Left lobe of liver (tissue), 2 donors: ENCODE data around the gene ZNF773. TPM values are rescaled to one million over a fixed set of nuclear protein-coding genes. Genes with fewer than 3 reads are reported as not detected.

Source experiments
- ATAC-seq: fragments of 200-7000 bp; cut with Tn5 transposase; one replicate; pipeline ENCODE4 v1.9.1; 2020; ENCODE audit warnings: mild to moderate bottlenecking, moderate library complexity
- DNase-seq: peaks from one replicate; pipeline ENCODE4 v3.0.0-alpha.2; 2020; ENCODE audit warnings: low spot score
- total RNA-seq: library from RNA; stranded (reverse); gene quantifications from one replicate; pipeline ENCODE4 v1.2.1, GENCODE V29; 2021
- donor health status: DM: no; HTN: no; CAD: no; lungs with moderate emphysema.
- donor health status: DM: no; HTN: yes; CAD: no.

Gene ZNF773
- total RNA-seq, 1 donor from 2014 or later, result 2.3 TPM

DNA sequence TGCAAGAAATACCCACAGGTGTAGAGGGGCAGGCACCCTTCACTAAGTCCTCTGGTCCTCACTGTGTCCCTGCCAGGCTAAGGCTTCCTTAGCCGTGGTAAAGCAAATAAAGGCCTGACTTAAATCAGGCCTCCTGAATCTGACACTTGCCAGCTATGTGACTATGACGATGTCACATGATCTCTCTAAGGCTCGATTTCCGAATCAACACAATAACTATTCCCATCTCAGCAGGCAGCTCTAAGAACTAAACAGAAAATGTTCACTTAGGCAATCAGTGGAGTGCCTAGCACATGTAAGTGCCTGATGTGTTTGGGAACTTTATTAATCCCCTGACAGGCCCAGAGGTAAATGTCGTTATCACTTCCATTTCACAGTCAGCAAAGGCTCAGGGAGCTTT, 57.9 kb downstream of the ZNF773 start:
- no peak for DNase-seq
- ATAC-seq, result no peak

Other genes with a start within 250 kb of the ZNF773 start
- gene ZNF460, start 219.5 kb upstream of the ZNF773 start, total RNA-seq, result 22.1 TPM
- 2.2 TPM for gene ZNF543, start 179.5 kb upstream of the ZNF773 start, total RNA-seq
- 2.6 TPM for gene ZNF304, start 148.7 kb upstream of the ZNF773 start, total RNA-seq
- 1.2 TPM for gene TRAPPC2B, start 136.4 kb upstream of the ZNF773 start, total RNA-seq
- gene ZNF547, start 136.4 kb upstream of the ZNF773 start, total RNA-seq, result 0.78 TPM
- gene ZNF548, start 110.1 kb upstream of the ZNF773 start, total RNA-seq, result 6.4 TPM
- gene ZNF17, start 88.8 kb upstream of the ZNF773 start, total RNA-seq, result 4.6 TPM
- gene ZNF749, start 64.6 kb upstream of the ZNF773 start, total RNA-seq, result 3.1 TPM
- 0.43 TPM for gene VN1R1, start 42.8 kb upstream of the ZNF773 start, total RNA-seq
- 3.6 TPM for gene ZNF772, start 22.4 kb upstream of the ZNF773 start, total RNA-seq
- 3.5 TPM for gene ZNF419, start 12.2 kb upstream of the ZNF773 start, total RNA-seq
- gene ZNF549, start 27.4 kb downstream of the ZNF773 start, total RNA-seq, result 1.0 TPM
- 2.4 TPM for gene ZNF550, start 59.9 kb downstream of the ZNF773 start, total RNA-seq
- 1.4 TPM for gene ZNF416, start 79.0 kb downstream of the ZNF773 start, total RNA-seq
- gene ZIK1, start 84.2 kb downstream of the ZNF773 start, total RNA-seq, result 0.18 TPM
- gene ZNF530, start 99.9 kb downstream of the ZNF773 start, total RNA-seq, result 0.50 TPM
- gene ZNF134, start 114.3 kb downstream of the ZNF773 start, total RNA-seq, result 6.9 TPM
- gene ZNF211, start 133.2 kb downstream of the ZNF773 start, total RNA-seq, result 4.9 TPM
- not detected for gene ZSCAN4, start 169.0 kb downstream of the ZNF773 start, total RNA-seq
- 1.8 TPM for gene ZNF551, start 182.0 kb downstream of the ZNF773 start, total RNA-seq
- 0.96 TPM for gene ZNF154, start 209.3 kb downstream of the ZNF773 start, total RNA-seq
- 2.1 TPM for gene ZNF671, start 227.7 kb downstream of the ZNF773 start, total RNA-seq
- gene ZNF776, start 246.9 kb downstream of the ZNF773 start, total RNA-seq, result 9.1 TPM